HG03342 (cell line): ENCODE results near the gene MBOAT1.

Experiments used
- ATAC-seq: cut with Tn5 transposase; IDR thresholded peaks from one replicate; pipeline ENCODE4 v1.9.1; 2021; ENCODE audit warnings: mild to moderate bottlenecking, moderate library complexity; ENCODE audit not compliant: unreplicated experiment

Gene MBOAT1

DNA sequence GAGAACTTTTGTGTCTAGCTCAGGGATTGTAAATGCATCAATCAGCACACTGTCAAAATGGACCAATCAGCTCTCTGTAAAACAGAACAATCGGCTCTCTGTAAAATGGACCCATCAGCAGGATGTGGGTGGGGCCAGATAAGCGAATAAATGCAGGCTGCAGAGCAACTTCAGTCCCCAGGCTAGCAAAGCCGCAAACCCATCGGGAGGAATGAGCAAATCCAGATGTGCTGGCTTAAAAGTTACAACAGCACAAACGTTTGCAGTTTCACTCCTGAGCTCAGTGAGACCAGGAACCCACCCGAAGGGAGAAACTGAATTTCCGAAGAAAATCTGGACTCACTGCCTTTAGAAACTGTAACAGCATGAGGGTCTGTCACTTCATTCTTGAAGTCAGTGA is 21.9 kb upstream of the MBOAT1 start:
- ATAC-seq: no peak

DNA sequence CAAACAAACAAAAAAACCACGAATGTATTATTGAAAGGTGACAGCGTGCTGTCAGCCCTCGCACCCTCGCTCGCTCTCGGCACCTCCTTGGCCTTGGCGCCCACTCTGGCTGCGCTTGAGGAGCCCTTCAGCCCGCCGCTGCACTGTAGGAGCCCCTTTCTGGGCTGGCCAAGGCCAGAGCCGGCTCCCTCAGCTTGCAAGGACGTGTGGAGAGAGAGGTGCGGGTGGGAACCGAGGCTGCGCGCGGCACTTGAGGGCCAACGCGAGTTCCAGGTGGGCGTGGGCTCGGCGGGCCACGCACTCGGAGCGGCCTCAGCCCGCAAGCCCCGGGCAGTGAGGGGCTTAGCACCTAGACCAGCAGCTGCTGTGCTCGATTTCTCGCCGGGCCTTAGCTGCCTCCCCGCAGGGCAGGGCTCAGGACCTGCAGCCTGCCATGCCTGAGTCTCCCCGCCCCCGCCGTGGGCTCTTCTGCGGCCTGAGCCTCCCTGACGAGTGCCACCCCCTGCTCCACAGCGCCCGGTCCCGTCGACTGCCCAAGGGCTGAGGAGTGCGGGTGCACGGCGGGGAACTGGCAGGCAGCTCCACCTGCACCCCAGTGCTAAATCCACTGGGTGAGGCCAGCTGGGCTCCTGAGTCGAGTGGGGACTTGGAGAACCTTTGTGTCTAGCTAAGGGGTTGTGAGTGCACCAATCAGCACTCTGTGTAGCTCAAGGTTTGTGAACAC is 20.9 kb upstream of the MBOAT1 start:
- no peak for ATAC-seq

DNA sequence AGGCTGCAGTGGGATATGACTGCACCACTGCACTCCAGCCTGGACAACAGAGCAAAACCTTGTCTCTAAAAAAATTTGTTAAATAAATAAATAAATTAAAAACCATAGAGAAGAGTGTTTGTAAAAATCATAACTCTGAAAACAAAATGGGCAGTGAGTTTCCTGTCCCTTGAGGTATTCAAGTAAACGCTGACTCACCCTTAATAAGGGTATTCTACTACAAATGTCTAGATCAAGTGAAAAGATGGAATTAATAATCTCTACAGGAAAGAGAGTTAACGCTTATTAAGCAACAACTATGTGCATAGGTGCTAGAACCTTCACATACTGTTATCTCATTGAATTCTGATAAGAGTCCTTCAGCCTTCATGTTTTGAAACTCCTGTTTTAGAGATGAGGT is 19.9 kb upstream of the MBOAT1 start:
- ATAC-seq: no peak

DNA sequence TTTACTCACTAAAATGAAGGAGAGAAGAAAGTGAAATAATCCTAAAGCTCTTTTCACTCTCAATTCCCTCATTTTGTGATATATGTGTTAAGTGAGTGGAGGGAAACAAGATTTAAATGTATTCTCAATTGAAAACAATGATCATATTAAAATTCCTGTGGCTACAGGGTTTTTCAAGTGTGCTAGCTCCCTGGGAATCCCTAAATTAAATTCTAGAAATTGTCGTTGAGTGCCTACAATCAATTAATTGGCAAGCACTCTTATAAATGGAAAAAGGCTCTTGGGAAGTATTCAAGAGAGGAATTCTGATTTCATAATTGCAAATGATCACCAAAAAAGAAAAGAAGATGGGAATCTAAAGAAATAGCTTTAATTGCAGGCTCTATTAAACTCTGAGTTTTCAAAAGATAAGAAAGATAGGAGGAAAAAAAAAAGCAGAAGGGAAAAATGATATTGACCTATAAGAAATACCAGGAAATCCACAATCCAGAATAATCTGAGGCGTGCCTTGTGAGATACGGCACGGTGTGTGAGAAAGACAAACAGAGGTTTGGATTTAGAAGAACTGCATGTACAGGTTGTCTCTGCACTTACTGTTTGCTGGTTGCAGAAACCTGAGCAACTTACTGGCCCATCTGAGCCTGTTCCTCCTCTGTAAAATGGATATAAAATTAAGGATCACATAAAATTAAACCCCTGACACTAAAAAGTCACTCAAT is 18.3 kb upstream of the MBOAT1 start:
- ATAC-seq: no peak

DNA sequence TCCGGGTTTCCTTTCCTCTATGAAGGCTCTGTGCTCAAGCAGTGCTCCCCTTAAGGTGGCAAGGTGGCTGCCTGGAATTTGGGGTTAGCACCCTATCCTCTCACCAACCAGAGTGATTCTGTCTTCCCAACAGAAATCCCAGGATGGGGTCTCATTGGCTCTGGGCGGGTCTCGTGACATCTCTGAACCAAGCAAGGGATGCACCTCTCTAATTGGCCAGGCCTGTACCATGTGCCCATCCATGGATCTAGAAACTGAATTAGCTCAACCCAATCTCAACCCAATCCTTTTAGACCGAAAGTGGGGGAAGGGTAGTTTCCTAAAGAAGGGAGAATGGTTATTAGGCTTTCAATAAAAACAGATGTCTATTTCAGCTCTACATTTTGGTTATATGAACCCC is 17.6 kb upstream of the MBOAT1 start:
- no peak for ATAC-seq

DNA sequence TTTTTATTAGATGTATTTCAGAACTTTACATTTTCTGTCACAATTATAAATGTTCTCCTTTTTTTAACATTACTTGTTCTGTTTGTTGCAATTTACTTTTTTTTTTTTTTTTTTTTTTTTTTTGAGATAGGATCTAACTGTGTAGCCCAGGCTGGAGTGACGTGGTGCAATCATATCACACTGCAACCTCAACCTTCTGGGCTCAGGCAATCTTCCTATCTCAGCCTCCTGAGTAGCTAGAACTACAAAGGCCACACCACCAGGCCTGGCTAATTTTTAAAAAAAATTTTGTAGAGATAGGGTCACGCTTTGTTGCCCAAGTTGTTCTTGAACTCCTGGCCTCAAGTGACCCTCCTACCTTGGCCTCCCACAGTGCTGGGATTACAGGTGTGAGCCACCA is 15.1 kb upstream of the MBOAT1 start:
- no peak for ATAC-seq

DNA sequence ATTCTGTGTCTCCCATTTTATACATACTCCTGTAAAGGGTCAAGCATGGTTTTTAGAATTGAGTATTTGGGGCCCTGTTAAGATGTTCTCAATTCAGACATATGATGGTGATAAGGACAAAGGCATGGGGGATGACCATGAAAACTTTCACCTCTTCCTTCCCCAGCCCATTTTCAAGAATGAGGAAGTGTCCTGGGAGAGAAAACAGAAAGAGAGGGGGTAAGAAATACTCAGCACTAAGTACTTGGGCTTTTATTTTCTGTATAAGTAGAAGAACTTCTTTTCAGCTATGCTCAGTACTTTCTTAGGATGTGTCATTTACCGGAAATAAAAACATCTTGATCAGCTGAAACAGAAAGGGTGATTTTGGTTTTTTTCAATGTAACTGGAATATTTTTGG is 10.9 kb upstream of the MBOAT1 start:
- ATAC-seq: no peak

DNA sequence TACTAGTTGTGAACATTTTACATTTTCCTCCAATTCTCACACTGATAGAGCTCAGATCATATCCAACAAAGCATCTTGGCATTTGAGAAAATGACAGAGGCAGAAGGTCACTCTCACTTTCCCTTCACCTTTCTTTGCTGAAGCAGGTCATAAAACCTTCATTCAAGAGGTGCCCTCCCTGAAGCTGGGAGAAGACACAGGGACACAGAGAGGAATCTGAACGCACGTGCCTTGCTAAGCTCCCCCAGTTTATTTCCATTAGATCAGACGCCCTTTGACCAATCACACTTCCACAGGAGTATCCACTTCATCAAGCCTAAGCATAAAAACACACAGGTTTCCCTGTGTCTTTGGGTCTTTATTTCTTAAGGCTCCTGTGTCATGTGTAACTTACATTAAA is 9.2 kb upstream of the MBOAT1 start:
- no peak for ATAC-seq

DNA sequence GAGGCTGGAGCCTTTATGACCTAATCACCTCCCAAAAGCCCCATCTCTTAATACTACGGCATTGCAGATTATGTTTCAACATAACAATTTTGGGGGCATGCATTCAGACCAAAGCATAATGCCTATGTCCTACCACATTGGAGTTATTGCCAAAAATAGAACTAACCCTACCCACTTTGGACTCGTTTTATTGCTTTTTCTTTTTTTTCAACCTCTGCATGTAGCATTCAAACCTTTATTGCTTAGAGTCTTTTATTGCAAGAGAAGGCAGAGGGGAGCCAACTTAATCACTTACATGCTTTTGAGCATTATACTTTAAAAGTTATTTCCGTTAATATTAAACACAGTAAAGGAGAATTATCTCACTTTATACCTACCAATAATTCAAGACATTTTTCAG is 8.1 kb upstream of the MBOAT1 start:
- no peak for ATAC-seq

DNA sequence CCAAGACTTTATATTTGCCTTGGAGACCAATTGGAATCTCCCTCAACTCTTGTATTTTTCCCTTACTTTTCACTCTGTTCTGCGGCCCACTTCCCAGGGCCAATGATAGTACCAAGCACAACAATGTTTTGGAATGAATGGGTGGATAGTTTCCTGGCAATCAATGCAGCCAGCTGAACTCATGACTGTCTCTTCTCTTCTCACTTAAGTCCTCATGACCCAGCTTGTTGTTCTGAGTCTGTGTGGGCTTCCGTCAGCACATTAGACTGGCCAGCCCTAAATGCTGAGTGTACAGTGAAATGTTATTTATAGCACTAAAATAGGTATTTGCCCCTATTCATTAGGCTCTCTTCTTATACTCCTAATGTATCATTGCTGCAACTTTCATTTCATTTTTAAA is 5.6 kb upstream of the MBOAT1 start:
- ATAC-seq: no peak

DNA sequence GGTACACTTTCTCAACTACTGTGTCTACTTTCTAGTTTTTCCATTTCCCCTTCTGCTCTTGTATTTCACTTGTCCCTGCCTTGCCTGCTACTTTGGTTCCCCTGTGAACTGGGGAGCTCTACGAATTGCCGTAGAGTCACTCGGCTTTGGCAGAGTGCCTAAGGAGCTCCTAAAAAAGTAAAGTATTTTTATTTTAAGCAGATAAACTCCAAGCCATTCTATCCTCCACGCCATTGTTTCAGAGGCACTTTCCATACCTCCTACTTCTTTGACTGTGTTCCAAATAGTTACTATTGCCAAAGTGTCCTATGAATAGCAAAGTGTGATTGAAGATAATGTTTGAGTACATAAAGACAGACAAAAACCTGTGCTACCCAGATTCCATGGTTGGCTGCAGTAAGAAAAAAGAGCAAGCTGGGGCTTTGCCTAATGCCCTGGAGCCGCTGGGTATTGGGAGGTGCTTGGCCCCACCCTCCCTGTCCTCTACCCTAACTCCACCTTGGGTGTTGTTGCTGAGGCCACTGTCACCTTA is 5.1 kb upstream of the MBOAT1 start:
- ATAC-seq: no peak

DNA sequence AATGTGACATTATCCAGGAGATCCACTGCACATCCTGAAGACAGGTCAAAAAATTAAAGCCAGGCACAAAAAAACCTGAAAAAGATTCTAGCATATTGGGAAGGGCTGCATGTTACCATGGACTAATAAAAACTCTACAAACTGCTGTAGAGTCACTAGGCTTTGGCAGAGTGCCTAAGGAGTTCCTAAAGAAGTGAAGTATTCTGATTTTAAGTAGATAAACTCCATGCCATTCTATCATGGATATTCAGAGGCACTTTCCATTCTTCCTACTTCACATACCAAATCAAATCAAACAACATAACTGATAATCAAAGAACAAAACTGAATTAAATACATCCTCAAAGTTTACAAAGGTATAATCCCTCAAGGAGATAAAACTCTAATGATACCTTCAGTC is 3.0 kb upstream of the MBOAT1 start:
- no peak for ATAC-seq

DNA sequence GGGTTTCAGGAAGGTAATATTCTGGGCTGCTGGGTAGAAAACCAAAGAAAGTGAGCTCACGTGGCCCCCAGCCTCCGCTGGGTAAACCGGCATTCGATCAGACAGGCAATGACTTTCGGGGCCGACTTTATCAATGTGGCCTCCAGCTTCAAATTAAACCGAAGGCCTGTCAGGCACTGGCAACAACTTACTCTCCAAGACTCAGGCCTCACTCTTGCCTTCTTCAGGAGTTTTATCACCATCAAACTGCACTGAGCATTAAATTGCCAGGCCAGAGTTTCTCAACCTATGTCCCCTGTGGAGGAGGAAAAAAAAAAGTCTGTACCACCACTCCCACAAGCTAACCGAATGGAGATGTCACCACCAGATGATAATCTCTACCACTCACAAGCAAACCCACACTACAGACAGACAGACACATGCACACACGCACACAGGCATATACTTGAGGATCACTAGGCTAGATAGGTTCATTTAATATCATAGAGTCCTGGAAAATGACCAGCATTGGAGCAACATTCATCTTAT is 1.1 kb upstream of the MBOAT1 start:
- no peak for ATAC-seq

DNA sequence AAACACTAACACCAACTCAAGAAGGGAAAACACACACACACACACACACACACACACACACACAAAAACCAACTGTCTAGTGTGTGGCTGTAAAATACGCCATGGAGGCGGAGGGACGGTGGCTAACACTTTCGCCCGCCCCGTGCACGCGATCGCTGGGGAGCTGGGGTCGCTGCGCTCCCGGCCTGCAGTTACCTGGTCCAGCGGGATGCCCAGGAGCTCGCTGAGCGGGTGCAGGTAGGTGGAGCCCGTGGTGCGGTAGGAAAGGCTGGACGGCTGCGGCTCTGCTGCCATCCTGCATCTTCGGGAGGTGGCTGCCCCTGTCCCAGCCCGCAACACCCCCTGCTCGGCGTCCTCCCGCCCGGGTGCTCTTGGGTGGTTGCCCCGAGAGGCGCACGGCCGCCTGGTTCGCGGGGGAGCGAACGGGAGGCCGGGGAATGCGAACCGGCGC is 303 bp downstream of the MBOAT1 start:
- ATAC-seq: peak; percentile 28

DNA sequence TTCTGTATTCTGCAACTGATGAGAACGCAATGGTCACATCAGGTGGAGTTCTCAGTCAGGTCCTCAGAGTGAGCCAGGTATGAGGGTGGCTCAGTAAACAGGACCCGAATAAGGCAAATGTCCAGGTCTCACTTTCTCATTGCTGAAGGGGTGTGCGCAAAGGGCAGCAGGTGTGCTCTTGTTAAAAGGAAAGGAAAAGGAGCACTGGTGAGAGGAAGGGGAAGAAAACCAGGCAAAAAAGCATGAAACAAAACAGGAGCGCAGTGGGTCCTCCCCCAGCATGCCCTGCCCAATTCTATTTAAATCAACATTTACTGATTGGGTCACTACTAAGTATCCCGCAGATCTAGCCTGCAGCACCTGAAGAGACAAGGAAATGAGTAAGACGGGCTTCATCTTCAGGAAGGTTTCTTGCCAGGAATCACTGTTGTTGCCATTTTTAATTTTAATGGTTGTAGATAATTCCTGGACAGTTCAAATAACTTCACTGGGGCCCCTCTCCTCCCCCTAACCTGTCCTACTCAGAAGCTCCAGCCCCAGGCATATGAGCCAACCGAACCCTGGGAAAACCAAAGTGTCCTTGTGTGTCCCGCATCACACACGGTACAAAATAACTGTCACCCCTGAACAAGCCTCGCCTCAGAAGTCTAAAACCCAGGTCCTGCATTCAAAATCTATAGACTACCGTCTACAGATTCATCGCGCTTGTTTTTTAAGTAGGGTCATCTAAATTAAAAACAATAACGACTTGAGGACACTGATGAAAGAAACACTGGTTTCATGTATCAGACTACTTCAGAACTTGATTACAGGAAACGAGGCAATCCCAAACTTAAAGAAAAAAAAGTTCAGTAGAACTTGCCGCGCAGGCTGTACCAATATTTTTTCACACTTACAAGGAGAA is 980 bp downstream of the MBOAT1 start:
- ATAC-seq: no peak

DNA sequence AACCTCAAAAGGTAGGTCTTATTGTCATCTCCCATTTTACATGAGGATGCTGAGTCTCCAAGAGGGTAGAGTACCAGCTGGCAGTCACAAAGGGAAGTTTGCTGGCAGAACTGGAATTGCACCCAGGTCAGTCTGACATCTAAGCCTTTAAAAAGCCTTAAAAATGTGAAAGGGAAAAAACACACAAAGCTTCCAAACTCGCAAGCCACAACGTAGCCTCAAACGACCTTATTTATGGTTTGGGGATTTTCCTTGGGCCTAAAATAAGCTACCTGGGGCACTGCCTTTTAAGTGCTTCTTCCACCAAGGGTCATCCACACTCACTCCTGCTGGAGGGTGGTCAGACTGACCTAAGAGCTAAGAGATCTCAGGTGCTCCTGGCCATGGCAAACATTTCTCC is 2.1 kb downstream of the MBOAT1 start:
- no peak for ATAC-seq

DNA sequence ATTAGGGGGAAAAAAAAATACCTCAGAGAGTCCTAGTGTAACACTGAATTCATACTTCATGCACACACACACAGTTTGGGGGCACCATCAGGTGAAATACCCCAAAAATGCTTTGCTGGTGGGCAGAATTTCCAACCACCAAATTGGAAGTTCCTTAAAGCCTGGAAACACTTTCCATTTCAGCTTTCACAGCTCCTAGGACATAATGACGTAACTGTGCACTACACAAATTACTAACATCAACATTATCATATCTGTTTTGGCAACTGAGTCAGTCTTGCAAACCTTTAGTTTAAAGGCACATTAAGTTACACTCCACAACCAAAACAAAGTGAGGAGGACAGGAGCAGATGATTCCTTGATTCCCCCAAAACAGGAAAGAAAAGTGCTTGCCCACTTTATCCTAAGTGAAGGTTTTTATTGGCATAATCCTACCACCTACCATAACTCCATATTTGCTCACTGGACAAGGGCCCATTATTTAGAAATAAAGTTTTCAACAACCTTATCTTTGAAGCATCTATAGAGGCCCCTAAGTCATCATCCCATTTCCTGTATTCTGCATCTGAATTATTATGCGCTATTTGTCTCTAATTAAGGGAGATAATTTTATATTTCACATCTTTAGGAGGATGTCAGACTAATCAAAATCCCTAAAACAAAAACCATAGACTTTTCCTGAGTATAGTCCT is 3.4 kb downstream of the MBOAT1 start:
- ATAC-seq: no peak

DNA sequence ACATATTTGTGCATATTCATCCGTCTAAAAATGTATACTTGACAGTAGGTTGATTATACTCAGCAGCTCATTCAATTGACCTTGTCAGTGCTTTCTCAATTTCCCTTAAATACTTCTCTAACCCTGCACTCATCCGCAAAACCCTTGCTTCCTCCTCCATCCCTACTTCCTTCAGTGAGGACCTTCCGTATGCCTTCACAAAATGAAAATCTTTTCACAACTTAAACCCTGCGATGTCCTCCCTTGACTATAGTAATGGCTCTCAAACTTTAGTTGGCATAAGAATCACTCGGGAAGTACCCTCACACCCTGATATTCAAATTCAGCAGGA is 5.2 kb downstream of the MBOAT1 start:
- no peak for ATAC-seq

DNA sequence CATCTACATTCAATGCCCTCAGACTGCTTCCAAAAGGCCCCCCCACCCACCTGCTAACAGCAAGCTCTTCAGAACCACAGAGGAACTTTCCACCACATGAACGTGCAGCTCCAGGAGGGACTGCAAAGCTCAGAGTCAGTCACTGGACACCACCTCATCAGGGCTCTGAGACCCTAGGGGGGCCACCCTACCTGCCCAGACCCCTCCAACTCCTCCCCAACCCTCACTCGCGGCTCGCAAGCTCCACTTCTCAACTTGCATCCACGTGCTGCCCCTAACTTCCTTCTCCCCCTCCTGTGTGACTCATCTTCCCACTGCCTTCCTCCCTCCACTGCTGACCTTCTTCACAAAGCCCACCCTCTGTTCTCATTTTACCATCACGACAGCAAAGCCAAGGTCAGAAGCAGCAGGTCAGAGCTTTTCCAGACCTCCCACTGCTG is 6.5 kb downstream of the MBOAT1 start:
- ATAC-seq: no peak

DNA sequence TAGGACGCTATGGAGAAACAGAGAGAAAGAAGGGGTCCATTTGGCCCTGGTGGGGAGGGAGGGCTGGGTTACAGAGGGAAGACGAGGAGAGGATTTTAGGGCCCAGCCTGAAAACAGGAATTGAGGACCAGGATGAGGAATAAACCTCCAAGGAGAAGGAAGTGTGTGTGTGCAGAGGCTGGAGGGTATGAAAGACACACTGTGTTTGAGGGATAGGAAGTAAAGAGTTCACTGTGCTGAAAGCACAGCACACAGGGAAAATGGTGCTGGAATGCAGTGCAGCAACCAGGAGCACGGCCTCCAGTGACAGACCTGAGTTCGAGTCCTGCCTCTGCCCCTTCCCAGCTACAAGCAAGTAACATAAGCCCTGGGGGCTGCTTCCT is 7.8 kb downstream of the MBOAT1 start:
- ATAC-seq: no peak
